Activated T-cell treated with anti-CD3 and anti-CD28 coated beads for 24 hours (primary cell): ENCODE measurements around the gene TP73.

ENCODE experiments used
- DNase-seq: peaks from one replicate; pipeline ENCODE4 v3.0.0-alpha.2; 2020; ENCODE audit warnings: low read depth

Gene TP73

GRCh38 chr1:3768811-3769390 is 116.6 kb downstream of the TP73 start:
- DNase-seq, result no peak

GRCh38 chr1:3770047-3770765 is 117.9 kb downstream of the TP73 start:
- no peak for DNase-seq

GRCh38 chr1:3771108-3772026 is 119.1 kb downstream of the TP73 start:
- no peak for DNase-seq

- DNase-seq, result peak; percentile 80
Measured at GRCh38 chr1:3772027-3772714, 119.9 kb downstream of the TP73 start.

GRCh38 chr1:3772715-3773571 is 120.6 kb downstream of the TP73 start, which contains the start of gene SMIM1:
Gene SMIM1 (plus strand): TSS chr1:3772749. CDS start chr1:3775374, 2,625 bp downstream.
- no peak for DNase-seq

- DNase-seq, result no peak
Measured at GRCh38 chr1:3773572-3774275, 121.4 kb downstream of the TP73 start.

- no peak for DNase-seq
Measured at GRCh38 chr1:3774276-3774945, 122.1 kb downstream of the TP73 start.

- DNase-seq, result no peak
Measured at GRCh38 chr1:3774946-3775489, 122.7 kb downstream of the TP73 start.

- peak; percentile 28 for DNase-seq
Measured at GRCh38 chr1:3775490-3776230, 123.3 kb downstream of the TP73 start.

- no peak for DNase-seq
Measured at GRCh38 chr1:3776231-3776961, 124.1 kb downstream of the TP73 start.

GRCh38 chr1:3777078-3777547 is 124.8 kb downstream of the TP73 start:
- DNase-seq, result no peak

GRCh38 chr1:3777647-3778589 is 125.6 kb downstream of the TP73 start:
- DNase-seq, result no peak

GRCh38 chr1:3778590-3779264 is 126.4 kb downstream of the TP73 start:
- no peak for DNase-seq

- DNase-seq, result no peak
Measured at GRCh38 chr1:3779265-3779911, 127.1 kb downstream of the TP73 start.

- no peak for DNase-seq
Measured at GRCh38 chr1:3779912-3780416, 127.6 kb downstream of the TP73 start.

- no peak for DNase-seq
Measured at GRCh38 chr1:3780901-3781300, 128.6 kb downstream of the TP73 start.
